ENCODE measurements around the gene TNFSF13.

The TNFSF13 gene

DNA sequence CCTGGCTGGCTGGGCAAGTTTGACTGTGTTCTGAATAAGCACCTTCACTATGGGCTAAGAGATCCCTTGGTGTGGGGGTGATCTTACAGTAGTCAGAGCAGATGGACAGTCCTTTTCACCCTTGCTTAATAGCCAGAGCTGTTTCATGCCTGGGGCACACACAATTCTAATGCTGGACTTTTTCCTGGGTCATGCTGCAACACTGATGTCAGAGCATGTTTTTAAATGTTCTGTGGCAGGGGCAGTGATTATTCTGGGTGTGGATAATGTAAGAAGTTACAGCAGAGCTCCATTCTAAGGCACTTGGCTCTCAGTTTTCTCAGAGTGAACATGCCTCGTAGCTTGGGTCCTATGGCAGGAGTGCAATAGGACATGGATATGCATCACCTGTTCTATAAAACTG is 16.9 kb downstream of the TNFSF13 start:
- DNase-seq = no peak

- DNase-seq = no peak
Observed at GRCh38 chr17:7575959-7576358, 17.4 kb downstream of the TNFSF13 start.

- DNase-seq = no peak
Observed at GRCh38 chr17:7576432-7576937, 17.9 kb downstream of the TNFSF13 start.

DNA sequence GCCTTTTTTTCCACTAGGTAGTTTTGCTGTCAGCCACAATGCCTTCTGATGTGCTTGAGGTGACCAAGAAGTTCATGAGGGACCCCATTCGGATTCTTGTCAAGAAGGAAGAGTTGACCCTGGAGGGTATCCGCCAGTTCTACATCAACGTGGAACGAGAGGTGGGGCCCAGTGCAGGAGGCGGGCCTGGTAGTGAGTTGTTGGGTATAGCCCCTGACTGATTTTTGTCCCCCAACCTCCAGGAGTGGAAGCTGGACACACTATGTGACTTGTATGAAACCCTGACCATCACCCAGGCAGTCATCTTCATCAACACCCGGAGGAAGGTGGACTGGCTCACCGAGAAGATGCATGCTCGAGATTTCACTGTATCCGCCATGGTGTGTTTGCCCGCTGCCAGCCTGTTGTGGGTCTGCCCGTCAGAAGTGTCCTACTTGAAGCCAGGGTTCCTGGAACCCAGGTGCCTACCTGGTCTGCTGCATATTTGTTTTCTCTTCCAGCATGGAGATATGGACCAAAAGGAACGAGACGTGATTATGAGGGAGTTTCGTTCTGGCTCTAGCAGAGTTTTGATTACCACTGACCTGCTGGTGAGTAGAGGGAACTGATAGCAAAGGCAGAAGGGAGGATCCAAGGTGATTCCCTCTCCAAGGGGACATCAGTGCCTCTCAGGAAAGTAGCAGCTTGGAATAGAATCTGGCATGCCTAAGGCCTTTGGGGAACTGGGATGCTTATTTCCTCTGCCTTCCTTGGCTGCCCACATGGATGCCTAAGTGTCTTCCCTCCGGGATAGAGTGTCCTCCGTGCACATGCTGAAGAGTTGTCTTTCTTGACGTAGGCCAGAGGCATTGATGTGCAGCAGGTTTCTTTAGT is 19.0 kb downstream of the TNFSF13 start:
- DNase-seq = no peak

GRCh38 chr17:7579001-7579833 is 20.7 kb downstream of the TNFSF13 start, which contains the start of gene CD68:
CD68 (plus strand) TSS chr17:7579638; CDS start chr17:7579678, 40 bp downstream.
- peak; percentile 87 for DNase-seq

DNA sequence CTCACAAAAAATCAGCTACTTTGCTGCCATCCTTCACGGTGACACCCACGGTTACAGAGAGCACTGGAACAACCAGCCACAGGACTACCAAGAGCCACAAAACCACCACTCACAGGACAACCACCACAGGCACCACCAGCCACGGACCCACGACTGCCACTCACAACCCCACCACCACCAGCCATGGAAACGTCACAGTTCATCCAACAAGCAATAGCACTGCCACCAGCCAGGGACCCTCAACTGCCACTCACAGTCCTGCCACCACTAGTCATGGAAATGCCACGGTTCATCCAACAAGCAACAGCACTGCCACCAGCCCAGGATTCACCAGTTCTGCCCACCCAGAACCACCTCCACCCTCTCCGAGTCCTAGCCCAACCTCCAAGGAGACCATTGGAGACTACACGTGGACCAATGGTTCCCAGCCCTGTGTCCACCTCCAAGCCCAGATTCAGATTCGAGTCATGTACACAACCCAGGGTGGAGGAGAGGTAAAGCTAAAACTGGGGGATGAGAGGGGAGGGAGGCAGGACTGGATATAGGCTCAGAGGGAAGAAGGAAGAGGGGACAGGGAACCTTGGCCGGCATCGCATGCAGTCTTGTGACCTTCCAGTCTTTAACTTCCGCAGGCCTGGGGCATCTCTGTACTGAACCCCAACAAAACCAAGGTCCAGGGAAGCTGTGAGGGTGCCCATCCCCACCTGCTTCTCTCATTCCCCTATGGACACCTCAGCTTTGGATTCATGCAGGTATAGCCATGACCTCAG is 21.5 kb downstream of the TNFSF13 start:
- DNase-seq = peak; percentile 71

- no peak for DNase-seq
Observed at GRCh38 chr17:7580604-7581575, 22.3 kb downstream of the TNFSF13 start.

DNA sequence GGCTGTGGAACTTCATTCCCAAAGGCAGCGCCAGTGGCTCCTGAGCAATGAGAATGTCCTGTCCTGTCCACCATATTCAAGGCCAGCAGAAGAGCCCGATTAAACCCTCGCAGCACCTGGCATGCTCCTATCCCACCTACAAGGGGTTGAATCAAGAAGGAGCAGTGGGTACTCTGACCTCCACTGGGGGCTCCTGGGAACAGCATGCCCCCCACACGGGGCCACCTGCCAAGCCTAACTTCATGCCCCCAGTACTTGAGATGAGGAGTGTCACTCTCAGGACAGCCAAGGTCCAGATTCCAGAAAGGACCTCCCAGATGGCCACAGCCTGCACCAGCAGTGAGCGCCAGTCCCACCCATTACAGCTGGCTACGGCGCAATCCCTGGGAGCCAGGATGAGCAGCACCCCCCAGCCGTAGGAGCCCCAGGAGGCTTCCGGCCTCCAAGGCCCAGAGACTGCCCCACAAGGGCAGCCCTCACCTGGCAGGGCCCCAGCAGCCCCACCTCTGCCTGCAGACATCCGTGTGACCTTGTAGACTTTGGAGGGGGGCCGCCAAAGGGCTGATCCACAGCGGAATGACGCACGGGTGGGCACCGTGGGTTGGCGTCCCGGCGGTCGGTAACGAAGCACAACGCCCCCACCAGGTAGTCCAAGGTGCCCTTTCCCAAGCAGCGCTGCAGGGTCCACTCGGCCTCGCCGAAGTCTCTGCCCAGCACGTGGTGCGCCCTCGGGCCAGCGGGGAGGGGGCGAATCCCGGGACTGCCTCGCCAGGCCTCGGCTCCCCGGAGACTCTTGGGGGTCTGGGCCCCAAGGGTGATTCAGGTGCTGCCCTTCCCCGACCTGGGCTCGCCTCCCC is 24.1 kb downstream of the TNFSF13 start:
- DNase-seq = no peak

DNA sequence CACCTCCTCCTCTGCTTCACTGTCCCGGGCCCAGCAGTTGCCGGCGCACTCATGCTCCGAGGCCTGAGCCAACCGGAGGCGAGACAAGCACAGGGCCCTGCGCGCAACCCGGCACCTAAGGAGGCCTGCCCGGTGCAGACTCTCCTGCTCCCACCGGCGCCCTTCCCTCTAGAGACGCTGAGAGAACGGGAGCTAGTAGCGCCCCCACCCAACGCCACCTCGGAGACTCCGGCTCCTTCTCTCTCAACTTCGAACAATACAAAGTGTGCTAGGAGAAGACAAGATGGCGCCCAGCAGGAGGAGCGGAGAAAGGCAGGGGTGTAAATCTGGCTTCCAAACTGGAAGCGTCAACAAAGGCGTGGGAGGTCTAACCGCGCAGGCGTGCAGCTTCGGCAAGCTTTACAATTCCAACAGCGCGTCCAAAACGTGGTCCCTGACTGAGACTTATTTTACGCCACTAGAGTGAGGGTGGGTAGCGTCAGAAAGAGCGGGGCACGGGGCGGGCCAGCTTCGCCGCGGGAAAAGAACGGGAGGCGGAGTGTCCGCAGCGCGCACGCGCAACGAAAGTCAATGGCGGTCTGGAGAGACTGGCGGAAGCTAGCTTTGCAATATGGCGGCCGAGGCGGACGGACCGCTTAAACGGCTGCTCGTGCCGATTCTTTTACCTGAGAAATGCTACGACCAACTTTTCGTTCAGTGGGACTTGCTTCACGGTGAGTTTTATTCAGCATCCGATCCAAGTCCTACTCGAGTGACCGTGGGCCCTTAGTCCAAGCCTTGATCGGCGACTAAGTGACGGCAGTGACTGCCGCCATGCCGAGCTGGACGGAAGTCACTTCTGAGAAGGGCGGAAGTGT is 24.9 kb downstream of the TNFSF13 start, which contains the start of gene MPDU1:
Gene MPDU1, plus strand, starts transcription at position 600 of the 857 bp plus-strand sequence. Its CDS starts 11 bp downstream, at position 611.
- DNase-seq = peak; percentile 98

DNA sequence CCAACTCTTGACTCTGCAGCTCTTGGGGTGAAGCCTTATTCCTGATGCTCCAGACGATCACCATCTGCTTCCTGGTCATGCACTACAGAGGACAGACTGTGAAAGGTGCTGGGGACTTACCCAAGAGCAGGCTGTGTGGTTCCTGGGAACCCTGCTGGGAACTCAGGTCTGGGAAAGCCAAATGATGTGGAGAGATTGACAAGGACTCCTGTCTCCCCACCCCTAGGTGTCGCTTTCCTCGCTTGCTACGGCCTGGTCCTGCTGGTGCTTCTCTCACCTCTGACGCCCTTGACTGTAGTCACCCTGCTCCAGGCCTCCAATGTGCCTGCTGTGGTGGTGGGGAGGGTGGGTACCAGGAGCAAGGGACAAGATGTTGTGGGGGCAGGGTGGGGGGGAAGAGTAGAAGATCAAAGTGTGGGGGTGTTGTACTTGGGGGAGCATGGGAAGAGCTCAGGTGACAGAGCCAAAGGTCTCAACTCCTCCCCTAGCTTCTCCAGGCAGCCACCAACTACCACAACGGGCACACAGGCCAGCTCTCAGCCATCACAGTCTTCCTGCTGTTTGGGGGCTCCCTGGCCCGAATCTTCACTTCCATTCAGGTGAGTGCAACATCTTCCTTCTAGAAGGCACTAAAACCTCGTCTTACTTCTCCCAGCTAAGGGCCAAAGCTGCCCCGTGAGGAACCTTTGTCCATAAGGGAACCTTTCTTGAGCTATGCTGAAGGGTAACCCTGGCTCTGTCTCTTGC is 28.3 kb downstream of the TNFSF13 start:
- no peak for DNase-seq

DNA sequence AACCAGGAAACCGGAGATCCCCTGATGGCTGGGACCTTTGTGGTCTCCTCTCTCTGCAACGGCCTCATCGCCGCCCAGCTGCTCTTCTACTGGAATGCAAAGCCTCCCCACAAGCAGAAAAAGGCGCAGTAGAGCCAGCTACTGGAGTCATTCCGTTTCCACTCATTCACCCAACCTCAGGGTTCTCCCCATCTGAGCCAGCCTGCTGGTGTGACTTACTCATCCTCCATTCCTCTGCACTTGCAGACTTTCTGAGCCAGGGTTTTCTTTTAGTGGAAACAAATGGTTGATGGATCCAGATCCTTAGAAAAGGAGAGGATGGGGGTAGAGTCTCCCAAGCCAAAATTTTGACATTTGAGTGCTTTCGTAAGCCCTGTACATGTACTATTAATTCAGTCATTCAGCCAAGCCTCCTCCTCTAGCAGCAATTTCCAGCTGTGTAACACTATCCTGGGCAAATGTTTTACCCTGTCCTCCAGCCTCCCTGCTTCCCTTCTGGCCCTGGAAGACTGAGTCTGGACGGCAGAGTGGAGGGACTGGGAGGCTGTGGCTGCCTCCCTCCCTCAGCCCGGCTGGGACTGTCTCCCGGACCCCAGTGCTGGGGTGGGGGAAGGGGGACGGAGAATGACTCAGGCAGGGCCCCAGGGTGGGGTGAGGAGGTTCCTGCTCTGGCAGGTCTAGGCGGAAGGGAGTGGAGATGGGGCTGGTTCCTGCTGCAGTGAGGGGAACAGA is 29.0 kb downstream of the TNFSF13 start:
- DNase-seq = no peak

DNA sequence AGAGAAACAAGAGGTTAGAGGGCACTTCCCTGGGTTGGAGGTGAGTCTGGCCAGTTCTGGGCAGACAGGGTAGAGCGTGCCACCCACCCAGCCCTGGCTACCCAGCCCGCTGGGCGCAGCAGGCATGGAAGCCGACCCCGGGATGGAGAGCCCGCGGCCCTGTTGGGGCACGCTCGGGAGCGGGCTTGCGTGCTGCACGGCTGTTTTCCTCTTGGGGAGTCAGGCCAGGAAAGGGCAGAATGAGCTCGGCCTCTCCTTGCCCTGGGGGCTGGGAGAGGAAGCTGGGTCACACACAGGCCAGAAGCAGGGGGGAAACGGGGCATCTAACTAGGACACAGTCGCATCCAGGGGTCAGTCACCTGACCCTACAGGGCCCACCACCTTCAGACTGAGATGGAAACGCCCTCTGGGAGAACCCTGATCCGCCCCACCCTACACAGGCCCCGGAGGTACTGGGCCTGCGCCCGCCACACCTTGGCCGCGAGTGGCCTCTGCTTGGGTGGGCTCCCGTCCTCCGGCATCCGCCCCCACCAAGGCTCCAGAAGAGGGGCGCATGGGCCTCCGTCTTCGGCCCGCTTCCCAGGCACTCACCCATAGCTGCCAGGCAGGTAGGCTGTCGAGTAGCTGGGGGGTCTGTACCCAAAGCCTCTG is 30.1 kb downstream of the TNFSF13 start:
- DNase-seq = no peak

DNA sequence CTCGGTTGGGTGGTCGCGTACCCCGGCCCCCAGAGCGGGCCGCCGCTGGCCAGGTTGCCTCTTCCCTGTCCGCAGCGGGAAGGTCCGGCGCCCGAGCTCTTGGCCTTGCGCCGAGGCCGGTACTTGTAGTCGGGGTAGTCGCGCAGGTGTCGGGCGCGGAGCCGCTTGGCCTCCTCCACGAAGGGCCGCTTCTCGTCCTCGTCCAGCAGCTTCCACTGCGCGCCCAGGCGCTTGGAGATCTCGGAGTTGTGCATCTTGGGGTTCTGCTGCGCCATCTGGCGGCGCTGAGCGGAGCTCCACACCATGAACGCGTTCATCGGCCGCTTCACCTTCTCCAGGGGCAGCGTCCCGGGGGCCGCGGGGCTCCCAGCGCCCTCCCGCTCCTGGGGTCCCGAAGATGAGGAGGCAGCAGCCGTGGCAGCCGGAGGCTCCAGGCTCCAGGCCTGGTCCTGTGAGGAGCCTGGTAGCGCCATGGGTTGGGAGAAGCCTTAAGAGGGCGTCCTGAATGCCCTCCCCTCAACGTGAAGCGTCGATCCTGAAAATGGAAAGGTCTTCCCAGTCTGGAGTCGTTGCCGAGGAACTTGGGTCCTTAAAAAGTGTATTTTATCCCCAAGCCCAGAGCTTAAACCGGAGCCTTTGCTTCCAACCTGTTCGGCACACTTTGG is 30.8 kb downstream of the TNFSF13 start:
- peak; percentile 86 for DNase-seq

GRCh38 chr17:7589891-7590691 is 31.5 kb downstream of the TNFSF13 start, which contains the start of gene SOX15:
SOX15 (minus strand) TSS chr17:7590094; CDS start chr17:7589676, 418 bp downstream.
- DNase-seq = no peak

DNA sequence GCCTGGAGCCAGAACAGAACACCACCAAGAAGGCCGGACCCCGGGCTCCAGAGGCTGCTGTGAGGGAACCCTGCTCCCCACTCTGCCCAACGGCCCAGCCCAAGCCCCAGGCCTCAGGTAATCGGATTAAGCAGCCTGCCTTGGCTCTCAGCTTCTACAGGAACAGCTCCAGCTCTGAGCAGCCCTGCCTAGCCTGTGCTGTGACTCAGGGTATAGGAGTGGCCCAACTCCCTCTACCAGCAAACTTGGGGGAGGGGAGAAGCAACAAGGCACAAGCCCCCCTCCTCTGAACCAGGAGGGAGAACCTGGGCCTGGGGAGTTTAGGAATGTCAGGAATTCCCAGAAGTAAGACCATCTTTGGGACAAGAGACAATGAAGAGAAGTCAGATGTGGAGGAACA is 32.2 kb downstream of the TNFSF13 start:
- no peak for DNase-seq

DNA sequence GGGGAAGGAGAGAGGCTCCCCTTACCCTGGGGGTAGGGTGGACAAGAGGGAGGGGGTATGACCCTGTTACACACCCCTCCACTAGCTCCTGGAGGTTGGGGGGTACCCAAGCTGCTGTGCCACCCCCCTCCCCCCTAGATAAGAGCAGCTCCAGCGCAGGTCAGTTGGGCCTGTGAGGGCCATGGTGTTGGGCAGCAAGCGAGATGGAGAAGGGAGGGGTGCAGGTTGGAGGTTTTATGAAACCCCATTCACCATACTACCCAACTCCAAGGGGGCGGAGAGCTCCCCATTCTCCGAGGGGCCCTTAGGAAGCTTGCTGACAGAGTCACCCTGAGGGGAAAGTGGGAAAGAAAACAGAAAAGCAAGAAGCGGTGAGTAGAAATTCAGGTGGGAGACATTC is 33.0 kb downstream of the TNFSF13 start:
- no peak for DNase-seq

All from activated effector memory CD4-positive, alpha-beta T cell treated with anti-CD3 and anti-CD28 coated beads, Interleukin-2, amount 50 U/mL, for 16 hours (primary cell).